ENCODE data around the gene KRT71.

GRCh38 chr12:52559979-52560378, 7.0 kb upstream of the KRT71 start:
- no peak for TF ChIP-seq CTCF (conservative IDR thresholded peaks at IDR 0.05; ENCODE audit: low read length)
- TF ChIP-seq EZH2phosphoT487 (IDR thresholded peaks at IDR 0.05; ENCODE audit: borderline replicate concordance), result no peak

Measured in Loucy (cell line).